ENCODE data around the gene PSMD10. TPM values are rescaled to one million over a fixed set of nuclear protein-coding genes. Genes with fewer than 3 reads are reported as not detected.

Gene PSMD10
- total RNA-seq, 1 donor from 2014 or later = 156 TPM

DNA sequence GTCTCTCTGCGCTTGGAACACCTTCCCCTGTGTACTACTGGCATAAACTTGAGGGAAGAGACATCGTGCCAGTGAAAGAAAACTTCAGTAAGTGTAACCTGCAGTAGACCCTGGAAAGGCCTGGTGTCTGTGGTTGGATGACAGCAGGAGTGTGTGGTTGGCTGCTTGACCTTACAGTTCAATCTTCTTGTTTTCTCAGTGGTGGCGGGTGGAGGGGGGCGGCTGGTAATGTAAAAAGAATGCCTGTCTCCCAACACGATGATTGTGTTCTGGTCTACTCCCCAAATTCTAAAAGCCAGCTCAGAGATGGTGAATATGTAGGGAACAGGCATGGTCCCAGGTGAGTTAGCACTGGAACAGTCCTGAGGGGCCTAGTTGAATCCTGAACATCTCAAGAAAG is 18.6 kb downstream of the PSMD10 start:
- no peak overlapping the region for H3K4me3 ChIP-seq
- H3K9ac ChIP-seq = no peak overlapping the region
- H3K36me3 ChIP-seq = no peaks in the 10 kb centered on the region
- no peak overlapping the region for H3K4me3 Mint-ChIP-seq
- H3K9me3 ChIP-seq (ENCODE audit: low read depth) = no peaks in the 10 kb centered on the region
- H3K79me2 ChIP-seq (ENCODE audit: low read depth) = no peaks in the 10 kb centered on the region
- no peak overlapping the region for H3K27ac ChIP-seq
- TF ChIP-seq, protein P1, sequence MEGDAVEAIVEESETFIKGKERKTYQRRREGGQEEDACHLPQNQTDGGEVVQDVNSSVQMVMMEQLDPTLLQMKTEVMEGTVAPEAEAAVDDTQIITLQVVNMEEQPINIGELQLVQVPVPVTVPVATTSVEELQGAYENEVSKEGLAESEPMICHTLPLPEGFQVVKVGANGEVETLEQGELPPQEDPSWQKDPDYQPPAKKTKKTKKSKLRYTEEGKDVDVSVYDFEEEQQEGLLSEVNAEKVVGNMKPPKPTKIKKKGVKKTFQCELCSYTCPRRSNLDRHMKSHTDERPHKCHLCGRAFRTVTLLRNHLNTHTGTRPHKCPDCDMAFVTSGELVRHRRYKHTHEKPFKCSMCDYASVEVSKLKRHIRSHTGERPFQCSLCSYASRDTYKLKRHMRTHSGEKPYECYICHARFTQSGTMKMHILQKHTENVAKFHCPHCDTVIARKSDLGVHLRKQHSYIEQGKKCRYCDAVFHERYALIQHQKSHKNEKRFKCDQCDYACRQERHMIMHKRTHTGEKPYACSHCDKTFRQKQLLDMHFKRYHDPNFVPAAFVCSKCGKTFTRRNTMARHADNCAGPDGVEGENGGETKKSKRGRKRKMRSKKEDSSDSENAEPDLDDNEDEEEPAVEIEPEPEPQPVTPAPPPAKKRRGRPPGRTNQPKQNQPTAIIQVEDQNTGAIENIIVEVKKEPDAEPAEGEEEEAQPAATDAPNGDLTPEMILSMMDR (IDR thresholded peaks at IDR 0.05) = no peak
- TF ChIP-seq EZH2phosphoT487 (IDR thresholded peaks at IDR 0.05) (no peak), EZH2 (IDR thresholded peaks at IDR 0.05) (no peak)
- no peaks in the 10 kb centered on the region for H3K36me3 Mint-ChIP-seq
- H3F3A ChIP-seq (ENCODE audit: low read depth) = no peaks in the 10 kb centered on the region
- no peaks in the 10 kb centered on the region for H4K20me1 ChIP-seq (ENCODE audit: low read depth)
- H2AFZ ChIP-seq (replicated peaks) = no peak overlapping the region
- H3K27me3 ChIP-seq = no peaks in the 10 kb centered on the region
- H3K4me2 ChIP-seq = no peak overlapping the region
- H3K4me1 ChIP-seq = no peaks in the 10 kb centered on the region
- no peak for DNase-seq (ENCODE audit: low spot score)
- H3K9me3 Mint-ChIP-seq = no peaks in the 10 kb centered on the region
- H3K27ac Mint-ChIP-seq = no peak overlapping the region
- H3K4me1 Mint-ChIP-seq = no peaks in the 10 kb centered on the region
- H3K27me3 Mint-ChIP-seq (ENCODE audit: insufficient read depth, low read depth) = peaks cover 2% of the 10 kb centered on the region

DNA sequence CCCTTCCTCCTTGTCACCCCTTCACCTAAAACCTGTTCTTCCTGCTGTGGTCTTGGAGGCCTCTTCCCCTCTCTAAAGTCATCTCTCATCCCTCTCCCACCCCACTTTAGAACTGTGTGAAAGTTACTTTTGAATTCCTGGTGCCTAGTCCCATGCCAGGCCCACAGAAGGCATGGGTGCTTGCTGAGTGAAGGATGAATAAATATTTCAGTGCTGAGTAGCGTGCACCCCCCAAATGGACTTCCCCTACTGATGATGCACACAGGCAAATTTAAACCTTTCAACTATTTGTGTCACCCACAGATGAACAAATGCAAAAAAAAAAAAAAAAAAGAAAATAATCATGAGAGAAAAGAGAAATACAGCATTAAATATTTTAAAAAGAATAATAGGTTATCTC is 19.8 kb downstream of the PSMD10 start:
- Histone ChIP-seq H3K79me2 (ENCODE audit: low read depth) (no peaks in the 10 kb centered on the region), H2AFZ (replicated peaks) (no peak overlapping the region), H3K36me3 (no peaks in the 10 kb centered on the region), H3K4me2 (no peak overlapping the region), H3K27me3 (no peaks in the 10 kb centered on the region), H3K9me3 (ENCODE audit: low read depth) (no peaks in the 10 kb centered on the region), H3F3A (ENCODE audit: low read depth) (no peaks in the 10 kb centered on the region), H3K4me1 (no peaks in the 10 kb centered on the region), H3K4me3 (no peak overlapping the region), H3K9ac (no peak overlapping the region), H4K20me1 (ENCODE audit: low read depth) (no peaks in the 10 kb centered on the region), H3K27ac (no peak overlapping the region)
- no peaks in the 10 kb centered on the region for H3K36me3 Mint-ChIP-seq
- TF ChIP-seq EZH2phosphoT487 (IDR thresholded peaks at IDR 0.05) (no peak), EZH2 (IDR thresholded peaks at IDR 0.05) (no peak)
- TF ChIP-seq, protein P1 (IDR thresholded peaks at IDR 0.05) = no peak
- no peaks in the 10 kb centered on the region for H3K4me1 Mint-ChIP-seq
- no peak overlapping the region for H3K4me3 Mint-ChIP-seq
- no peak for DNase-seq (ENCODE audit: low spot score)
- no peaks in the 10 kb centered on the region for H3K9me3 Mint-ChIP-seq
- H3K27me3 Mint-ChIP-seq (ENCODE audit: insufficient read depth, low read depth) = peaks cover 2% of the 10 kb centered on the region
- no peak overlapping the region for H3K27ac Mint-ChIP-seq

DNA sequence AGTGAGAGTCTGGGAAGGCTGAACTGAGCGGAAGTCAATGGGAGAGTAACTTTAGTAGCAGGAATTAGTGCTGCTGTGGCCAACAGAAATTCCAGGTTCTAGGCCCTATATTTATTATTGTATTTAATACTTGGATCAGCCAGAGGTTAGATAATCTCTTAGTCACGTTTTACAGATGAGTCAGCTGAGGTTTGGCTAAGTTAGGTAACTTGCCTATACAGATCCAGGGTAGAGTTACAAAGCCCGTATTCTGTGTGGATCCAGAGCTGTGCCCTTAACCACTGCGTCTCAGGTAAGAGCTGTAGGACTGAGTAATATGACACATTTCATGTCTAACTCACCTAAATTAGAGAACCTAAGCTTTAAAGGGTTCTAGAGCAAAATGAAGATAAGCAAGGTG is 20.5 kb downstream of the PSMD10 start:
- H3K4me3 Mint-ChIP-seq = no peak overlapping the region
- H3K9me3 Mint-ChIP-seq = no peaks in the 10 kb centered on the region
- no peak for TF ChIP-seq EZH2phosphoT487 (IDR thresholded peaks at IDR 0.05)
- TF ChIP-seq EZH2 (IDR thresholded peaks at IDR 0.05) = no peak
- TF ChIP-seq, protein P1 (IDR thresholded peaks at IDR 0.05) = no peak
- Histone ChIP-seq H3K4me2 (no peak overlapping the region), H3K4me1 (no peaks in the 10 kb centered on the region), H2AFZ (replicated peaks) (no peak overlapping the region), H3F3A (ENCODE audit: low read depth) (no peaks in the 10 kb centered on the region), H3K79me2 (ENCODE audit: low read depth) (no peaks in the 10 kb centered on the region), H3K9me3 (ENCODE audit: low read depth) (no peaks in the 10 kb centered on the region), H3K36me3 (no peaks in the 10 kb centered on the region), H3K27ac (no peak overlapping the region), H3K4me3 (no peak overlapping the region), H3K9ac (no peak overlapping the region), H4K20me1 (ENCODE audit: low read depth) (no peaks in the 10 kb centered on the region), H3K27me3 (no peaks in the 10 kb centered on the region)
- H3K4me1 Mint-ChIP-seq = peaks cover 2% of the 10 kb centered on the region
- peaks cover 2% of the 10 kb centered on the region for H3K27me3 Mint-ChIP-seq (ENCODE audit: insufficient read depth, low read depth)
- H3K36me3 Mint-ChIP-seq = no peaks in the 10 kb centered on the region
- DNase-seq (ENCODE audit: low spot score) = no peak
- no peak overlapping the region for H3K27ac Mint-ChIP-seq

Measured in neural progenitor cell (in vitro differentiated cells).